D341Med (cell line): ENCODE data around the gene KLRF1.
A peak's percentile ranks its signal among the peaks of the same experiment; 100 is the strongest.

Experiments
- DNase-seq: peaks from one replicate; pipeline ENCODE4 v3.0.0; 2012; ENCODE audit warnings: low spot score

Gene KLRF1, protein sequence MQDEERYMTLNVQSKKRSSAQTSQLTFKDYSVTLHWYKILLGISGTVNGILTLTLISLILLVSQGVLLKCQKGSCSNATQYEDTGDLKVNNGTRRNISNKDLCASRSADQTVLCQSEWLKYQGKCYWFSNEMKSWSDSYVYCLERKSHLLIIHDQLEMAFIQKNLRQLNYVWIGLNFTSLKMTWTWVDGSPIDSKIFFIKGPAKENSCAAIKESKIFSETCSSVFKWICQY

DNA sequence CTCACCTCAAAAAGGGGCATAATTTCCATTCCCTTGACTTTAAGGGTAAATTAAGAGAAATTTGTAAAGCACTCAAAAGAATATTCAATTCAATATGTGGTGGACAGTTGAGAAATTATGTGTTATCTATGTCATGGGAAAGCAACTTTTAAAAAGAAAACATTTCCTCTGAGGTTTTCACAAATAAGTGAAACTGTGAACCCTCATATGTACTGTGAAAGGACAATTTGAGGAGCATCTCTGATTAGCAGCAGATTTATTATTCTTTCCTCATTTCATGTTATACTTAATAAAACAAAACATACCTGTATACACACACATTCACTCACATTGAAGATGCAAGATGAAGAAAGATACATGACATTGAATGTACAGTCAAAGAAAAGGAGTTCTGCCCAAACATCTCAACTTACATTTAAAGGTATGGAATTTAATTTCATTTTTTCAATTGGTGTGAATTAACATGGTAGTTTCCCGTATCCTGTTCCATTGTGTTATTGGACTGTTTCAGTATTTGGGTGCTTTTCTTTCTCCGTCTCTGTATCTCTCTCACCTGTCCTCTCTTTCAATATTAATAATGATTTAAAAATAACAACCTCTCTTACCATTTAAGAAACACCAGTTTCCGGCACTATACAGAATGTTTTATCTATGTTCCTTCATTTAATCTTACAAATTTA is at the start of gene KLRF1:
TSS of gene KLRF1 (plus strand) at position 273 of the 680 bp plus-strand sequence. CDS start at position 337, 64 bp downstream.
- no peak for DNase-seq

DNA sequence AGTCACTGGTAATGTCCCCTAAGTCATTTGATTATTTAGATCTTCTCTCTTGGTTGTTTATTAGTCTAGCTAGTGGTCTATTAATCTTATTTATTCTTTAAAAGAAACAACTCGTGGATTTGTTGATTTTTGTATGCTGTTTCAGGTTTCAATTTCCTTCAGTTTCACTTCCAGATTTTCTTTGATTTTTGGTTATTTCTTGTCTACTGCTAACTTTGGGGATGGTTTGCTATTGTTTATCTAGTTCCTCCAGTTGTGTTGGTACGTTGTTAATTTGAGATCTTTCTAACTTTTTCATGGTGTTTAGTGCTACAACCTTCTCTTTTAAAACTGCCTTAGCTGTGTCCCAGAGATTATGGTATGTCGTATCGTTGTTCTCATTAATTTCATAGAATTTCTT is 48.1 kb upstream of the KLRF1 start:
- DNase-seq = no peak

DNA sequence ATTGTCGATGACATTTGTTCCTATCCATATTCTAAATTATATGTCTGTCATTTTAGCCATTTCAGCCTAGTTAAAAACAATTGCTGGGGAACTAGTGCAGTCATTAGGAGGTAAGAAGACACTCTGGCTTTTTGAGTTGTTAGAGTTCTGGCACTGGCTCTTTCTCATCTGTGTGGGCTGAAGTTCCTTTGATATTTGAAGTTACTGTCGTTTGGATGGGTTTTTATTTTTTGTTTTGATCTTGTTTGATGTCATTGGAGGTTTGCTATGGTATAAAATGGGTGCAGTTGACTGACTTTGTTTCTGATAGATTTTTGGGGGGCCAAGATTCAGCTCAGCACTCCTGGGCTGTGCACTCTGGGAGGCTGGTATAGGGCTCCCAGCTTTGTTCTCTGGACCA is 45.9 kb upstream of the KLRF1 start:
- DNase-seq = no peak

DNA sequence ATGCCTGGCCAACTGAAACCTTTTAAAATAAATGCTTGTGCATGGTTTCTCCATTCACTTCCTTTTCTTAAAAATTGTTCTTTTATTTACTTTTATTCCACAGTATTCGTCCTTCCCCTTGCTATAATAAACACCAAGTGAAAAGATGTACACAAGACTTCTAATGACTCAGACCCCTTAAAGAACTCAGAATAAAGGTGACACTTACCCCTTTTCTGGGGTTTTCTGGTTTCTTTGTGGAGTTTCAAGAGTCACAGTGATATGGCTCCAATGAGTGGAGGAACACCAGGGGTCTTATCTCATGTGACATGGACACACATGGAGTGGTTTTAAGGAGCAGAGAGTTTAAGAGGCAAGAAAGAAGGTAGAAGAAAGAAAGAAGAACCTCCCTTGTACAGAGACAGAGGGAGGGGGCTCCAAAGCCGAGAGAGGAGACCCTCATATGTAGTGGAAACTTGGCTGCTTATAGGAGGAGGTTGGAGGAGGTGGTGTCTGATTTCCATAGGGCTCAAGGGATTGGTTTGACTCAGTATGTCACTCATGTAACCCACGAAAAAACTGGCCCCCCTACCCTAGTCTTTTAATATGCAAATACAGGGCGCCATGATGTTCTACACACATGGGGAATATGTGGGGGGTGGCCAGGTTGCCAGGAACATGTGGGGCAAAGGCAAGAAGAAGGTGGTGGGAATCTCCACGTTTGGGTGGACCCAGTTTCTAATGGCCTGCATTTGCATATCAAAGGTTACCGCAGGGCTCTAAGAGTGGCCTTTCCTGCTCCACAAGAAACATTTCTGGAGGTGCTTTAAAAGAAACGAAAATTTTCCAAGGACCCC is 44.5 kb upstream of the KLRF1 start:
- no peak for DNase-seq

DNA sequence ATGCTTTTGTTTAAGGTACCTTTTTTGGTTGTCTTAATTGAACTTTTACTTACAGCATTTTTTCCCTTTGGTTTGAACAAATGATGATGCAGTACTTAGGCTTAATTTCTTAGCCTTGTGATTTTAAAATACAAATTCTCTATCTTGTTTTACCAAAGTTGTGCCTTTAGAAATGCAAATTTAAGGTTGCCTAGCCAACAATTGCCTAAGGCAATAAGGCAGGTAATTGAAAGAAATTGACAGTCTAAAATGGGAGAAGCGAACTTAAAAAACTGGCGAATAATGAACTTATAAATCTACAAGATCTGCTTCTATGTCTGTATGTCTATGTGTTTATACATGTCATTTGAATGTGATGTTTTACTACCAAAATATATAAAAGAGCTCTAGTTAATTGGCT is 43.0 kb upstream of the KLRF1 start:
- no peak for DNase-seq

DNA sequence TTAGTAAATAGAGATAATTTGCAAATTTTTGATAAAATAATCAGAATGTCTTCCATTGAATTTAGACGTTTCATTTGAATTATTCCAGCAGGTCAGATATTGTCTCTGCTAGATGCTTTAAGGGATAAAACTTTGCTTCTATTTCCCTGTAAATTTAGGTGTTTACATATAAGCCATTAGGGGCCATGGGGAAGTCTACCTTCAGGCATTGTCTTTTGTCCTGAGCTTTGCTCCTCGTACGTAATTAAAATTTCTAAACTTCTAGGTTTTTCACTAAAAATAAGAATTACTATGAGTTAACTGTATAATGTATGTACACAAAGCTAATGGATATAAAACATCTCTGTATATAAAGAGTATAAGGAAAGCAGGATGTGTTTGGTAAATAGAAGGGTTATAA is 42.5 kb upstream of the KLRF1 start:
- DNase-seq = no peak

DNA sequence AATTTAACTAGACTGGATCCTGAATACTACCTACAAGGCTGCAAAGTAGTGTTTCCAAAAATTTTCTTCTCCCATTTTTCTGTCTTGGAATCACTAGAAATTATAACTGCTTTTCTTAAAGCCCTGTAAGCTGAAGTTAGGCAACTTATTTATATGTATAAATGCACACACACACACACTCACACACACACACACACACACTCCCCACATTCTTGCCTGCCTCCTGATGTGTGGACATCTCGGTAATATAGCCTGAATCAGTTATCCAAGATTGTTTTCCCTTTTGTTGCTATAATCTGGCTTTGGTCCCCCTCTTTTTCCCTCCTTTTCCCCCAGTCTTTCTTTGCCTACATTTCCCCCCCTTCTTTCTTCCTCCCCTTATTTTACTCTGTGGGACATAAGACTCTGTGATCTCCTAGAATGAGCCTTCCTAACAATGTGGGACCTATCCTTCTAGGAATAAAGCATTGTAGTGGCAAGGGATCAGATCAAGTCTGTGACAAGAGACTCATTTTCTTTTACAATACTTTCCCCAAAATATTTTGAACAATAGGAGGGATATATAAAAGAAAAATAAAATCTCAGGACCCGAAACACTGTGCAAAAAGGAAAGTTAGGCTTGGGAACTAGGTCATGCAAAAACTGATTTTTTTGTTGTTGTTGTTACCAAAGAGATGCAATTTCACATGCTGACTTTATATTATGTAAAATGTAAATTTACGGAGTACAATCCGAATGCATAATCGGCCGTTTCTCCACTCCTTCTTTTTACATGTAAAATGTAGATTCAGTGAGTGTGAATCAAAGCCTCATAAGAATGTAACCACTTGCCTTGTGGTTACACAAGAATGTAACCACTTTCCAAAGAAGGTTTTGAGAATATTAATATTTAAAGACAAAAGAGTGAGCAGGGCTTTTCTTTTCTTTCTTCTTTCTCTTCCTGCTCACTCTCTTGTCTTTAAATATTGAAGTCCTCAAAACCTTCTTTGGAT is 40.3 kb upstream of the KLRF1 start:
- DNase-seq = no peak

DNA sequence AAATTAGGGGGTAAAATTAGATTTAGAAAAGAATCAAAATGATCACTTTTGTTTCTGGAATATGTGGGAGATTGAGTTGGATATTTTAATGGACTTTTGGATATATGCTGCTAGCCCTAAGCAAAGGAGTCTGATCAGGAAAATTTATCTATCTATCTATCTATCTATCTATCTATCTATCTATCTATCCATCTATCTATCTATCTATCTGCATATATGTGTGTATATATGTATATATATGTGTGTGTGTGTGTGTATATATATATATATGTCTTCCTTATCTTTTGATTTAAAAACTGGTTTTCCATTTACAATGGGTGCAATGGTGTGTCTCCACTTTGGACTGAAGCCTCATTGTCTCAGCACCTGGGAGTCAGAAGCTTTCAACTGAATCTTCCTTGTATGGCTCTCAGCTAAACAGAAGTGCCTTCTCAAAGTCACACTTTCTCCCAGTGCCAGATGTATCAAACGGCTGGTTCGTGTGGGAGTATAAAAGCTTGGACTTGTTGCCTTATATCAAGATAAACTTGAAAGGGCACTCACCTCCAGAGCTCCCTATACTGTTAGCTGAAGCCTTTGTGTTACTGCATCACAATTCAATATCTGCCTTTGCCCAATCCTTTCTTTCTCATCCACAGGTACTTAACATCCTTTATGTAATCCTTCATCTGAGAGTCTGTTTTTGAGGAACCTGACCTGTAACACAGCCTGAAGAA is 34.9 kb upstream of the KLRF1 start:
- no peak for DNase-seq

DNA sequence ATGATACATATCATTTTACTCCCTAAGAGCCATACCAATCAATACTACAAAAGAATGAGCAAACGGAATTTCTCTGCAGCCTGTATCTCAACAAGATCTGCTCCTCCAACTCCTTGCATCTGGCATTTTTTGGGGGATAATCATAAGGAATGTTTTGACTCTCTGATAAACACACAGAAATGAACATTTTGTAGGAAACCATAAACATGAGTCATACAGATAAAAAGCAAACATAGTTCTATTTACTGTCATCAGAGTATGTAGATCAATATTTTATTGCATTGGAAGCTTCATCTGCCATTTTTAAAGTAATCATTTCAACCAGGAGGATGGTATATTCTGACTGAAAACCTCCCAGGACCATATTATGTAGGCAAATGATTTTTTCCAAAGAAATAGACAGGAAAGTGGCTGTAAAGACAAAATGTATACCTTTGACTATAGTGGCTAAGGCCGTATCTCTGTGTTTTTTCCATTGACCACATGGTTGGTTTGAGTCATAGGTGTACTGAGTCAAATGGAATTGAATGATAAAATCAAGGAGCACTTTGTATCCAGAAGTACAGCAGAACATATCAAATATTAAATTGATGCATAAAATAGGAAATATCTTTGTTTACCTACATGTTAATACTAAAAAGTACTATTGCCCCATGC is 34.2 kb upstream of the KLRF1 start:
- no peak for DNase-seq

DNA sequence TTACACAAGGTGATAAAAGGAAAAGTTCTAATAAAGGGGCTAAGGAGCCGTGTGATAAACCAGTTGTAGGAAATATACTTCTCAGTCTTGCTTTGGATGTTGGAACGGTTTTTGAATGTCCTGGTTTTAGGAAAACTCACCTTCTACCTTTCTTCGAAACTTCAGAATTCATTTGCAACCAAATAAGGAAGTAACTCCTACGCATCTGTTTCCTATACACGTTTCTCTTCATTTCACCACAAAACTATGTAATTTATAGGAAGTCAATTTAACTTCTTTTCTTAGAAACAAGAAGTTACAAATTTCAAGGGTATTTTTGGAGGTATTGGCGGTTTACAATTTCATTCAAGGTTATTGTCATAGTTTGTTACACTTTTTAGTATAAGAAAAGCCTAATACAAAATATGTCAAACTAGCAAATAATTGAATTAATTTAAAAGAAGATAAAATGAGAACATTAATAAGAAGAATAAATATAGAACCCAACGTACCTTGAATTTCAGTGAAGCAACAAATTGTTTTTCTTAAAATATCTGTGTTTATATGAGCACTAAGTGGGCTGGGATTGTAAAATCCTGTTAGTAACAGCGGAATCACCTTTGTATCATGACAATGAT is 33.4 kb upstream of the KLRF1 start:
- DNase-seq = no peak

DNA sequence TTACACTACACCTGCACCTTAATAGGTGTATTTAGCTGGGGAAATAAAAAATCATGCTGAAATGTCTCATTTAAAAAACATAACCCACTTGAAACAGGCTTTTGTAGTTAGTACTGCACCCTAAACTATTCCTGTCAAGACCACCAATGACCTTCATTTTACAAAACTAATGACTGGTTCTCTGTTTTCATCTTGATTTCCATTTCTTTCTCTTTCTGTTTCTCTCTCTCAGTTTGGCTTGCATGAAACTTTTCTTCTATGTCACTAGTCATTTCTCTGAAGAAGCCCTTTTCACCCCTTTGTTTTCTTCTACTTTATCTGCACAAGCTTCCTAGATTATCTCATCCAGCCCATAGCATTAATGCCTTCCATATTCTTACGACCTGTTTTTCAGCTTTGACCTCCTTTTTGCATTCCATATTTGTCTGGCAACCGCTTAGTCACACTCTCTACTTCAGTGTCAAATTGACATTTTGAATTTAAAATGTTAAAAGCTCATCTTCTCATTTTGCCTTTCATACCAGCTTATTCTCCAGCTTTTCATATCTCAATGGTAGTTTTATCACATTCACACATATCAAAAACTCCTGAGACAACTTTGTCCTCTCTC is 32.7 kb upstream of the KLRF1 start:
- no peak for DNase-seq

DNA sequence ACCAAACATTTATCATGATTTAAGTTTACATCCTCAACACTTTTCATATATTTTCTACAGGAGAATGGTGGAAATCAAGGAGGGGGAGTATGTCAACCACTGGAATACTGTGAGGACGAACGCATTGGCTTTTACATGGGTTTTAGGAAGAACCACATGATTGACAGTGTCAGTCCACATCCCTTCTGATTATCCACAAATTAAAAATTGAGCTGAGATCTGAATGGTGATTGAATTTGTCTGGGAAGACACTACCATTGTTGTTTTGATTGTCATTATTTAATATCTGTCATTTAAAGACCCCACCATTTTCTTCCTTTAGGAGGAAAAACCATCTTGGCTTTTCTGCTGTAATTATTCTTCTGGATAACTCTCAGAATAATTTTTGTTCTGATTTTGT is 31.3 kb upstream of the KLRF1 start:
- no peak for DNase-seq

DNA sequence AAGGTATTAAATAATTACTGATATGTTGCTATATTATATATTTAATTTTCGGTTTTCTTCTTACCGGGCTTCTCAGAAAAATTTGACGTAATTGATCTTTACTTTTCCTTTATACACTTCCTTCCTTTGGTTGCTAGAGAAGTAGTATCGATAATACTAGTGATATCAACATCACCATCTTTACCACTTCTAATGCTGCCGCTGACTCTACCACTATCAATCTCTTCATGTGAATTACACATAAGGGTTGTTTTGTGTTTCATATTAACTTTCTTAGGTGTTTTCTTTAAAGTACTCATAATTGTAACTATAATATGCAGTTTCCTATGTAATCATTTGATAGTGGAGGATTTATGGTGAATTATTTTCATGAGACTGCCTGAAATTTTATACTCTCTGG is 30.9 kb upstream of the KLRF1 start:
- no peak for DNase-seq

DNA sequence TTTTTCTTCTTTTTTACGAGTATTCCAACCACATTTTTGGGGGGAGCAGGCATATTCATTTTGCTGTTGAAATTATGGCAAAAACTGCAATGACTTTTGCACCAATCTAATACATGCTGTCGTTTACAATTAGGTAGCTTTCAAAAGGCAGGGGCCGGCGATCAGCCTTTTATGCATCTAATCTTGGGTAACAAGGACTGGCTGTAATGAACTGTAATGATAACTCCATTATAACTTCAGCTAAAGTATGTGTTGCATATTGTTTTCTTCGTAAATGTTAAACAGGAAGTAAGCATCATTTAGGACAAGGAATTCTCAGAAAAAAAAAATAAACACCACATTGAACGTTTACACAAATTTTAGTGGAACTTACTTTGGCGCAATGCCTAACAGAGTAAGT is 30.3 kb upstream of the KLRF1 start:
- no peak for DNase-seq

DNA sequence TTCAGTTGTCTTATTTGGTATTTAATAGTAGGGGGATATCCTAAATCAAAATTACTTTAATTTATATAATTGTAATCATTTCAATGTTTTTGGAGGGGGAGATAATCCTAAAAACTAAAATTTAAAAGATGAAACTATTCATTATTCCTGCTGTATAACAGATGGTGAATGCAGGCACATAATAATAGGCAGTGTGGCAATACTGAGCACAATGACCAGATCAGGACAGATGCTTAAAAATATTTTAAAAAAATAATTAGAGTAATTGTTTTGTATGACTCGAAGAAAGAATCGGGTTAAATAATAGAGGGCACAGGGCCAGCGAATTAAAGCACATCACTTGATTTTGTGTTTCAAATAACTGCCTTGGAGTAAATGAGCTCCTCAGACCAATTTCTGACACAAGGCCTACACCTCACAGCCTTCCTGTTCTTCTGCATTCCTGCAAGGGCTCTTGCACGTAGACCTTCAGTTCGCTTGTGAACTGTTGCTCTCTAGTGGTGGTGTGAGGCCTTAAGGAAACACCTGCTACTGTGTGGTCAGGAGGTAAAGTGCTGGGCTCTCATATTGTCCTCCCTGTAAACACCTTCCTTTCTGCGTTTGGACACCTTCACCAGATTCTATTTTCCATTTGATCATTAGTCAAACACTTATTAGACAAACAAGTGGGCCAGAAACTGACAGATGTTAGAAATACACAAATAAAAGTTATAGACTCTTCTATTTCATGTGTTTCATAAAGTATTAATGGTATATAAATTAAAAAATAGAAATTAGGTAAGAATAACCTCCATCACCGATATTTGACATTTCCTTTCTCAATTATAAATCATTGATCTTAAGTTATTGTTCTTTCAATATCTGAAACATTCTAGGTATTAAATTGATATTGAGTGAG is 29.3 kb upstream of the KLRF1 start:
- DNase-seq = peak; percentile 41

DNA sequence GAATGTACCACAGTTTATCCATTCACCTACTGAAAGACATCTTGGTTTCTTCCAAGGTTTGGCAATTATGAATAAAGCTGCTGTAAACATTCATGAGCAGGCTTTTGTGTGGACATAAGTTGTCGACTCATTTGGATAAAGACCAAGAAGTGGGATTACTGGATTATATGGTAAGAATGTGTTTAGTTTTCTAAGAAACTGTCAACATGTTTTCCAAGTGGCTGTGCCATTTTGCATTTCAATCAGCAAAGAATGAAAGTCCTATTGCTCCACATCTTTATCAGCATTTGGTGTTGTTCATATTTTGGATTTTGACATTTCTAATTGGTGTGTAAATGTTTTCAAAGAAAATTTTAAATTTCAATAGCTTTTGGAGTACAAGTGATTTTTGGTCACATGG is 27.3 kb upstream of the KLRF1 start:
- no peak for DNase-seq

DNA sequence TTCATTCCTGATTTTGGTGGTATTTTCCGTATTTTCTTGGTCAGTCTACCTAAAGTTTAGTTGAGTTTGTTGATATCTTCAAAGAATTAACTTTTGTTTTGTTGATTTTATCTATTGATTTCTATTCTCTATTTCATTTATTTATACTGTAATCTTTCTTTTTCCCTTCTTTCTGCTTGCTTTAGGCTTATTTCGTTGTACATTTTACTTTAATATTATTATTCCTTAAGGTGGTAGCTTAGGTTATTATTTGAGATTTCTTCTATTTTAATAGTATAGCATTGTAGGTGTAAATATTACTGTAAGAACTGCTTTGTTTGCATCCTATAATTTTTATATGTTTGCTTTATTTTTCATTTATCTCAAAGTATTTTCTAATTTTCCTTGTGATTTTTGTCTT is 21.4 kb upstream of the KLRF1 start:
- no peak for DNase-seq

DNA sequence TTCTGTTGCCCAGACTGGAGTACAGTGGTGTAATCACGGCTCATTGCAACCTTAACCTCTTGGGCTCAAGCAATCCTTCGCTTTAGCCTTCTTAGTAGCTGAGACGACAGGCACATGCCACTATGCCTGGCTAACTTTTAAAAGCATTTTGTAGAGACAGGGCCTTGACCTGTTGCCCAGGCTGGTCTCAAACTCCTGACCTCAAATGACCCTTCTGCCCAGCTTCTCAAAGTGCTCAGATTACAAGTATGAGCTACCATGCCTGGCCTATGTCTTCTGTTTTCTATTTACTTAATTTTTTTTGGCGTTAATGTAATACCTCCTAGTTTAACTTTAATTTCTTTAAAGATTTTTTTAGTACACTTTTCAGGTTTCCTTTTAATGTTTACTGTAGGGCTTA is 20.6 kb upstream of the KLRF1 start:
- no peak for DNase-seq

DNA sequence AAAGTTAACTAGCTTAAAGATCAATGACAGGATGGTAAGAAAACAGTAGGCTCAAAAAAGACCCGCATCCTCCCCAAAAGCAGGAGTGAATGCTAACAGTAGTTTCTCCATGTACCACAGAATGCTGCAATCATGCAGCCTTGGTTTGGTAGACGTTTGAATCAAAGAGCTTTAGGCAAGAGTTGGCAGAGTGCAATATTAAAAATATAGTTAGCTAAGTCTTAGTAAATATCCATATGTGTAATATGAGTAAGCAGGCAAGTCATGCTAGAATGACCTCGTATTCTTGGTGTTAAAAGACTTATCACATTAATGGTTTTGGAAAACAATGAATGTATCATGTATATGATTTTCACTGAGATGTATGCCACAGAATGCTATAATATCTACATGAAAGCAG is 18.8 kb upstream of the KLRF1 start:
- DNase-seq = no peak
